HG02981 (cell line): ENCODE data around the gene SLC35F6.
"Not testable (repeated sequence)": the region's sequence is repeated elsewhere in the genome, so short reads cannot be mapped to it uniquely, and the experiment has no call there.

Experiments used
- ATAC-seq: cut with Tn5 transposase; IDR thresholded peaks from one replicate; pipeline ENCODE4 v1.9.1; 2021; ENCODE audit warnings: mild to moderate bottlenecking, moderate library complexity; ENCODE audit not compliant: unreplicated experiment

Gene SLC35F6

DNA sequence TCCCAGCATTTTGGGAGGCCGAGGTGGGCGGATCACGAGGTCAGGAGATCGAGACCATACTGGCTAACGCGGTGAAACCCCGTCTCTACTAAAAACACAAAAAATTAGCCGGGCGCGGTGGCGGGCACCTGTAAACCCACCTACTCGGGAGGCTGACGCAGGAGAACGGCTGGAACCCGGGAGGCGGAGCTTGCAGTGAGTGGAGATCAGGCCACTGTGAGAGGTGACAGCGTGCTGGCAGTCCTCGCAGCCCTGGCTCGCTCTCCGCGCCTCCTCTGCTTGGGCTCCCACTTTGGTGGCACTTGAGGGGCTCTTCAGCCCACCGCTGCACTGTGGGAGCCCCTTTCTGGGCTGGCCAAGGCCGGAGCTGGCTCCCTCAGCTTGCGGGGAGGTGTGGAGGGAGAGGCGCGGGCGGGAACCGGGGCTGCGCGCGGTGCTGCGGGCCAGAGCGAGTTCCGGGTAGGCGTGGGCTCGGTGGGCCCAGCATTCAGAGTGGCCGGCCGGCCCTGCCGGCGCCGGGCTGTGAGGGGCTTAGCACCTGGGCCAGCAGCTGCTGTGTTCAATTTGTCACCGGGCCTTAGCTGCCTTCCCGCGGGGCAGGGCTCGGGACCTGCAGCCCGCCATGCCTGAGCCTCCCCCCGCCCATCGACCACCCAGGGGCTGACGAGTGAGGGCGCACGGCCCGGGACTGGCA is 50.1 kb downstream of the SLC35F6 start:
- not testable (repeated sequence) for ATAC-seq

DNA sequence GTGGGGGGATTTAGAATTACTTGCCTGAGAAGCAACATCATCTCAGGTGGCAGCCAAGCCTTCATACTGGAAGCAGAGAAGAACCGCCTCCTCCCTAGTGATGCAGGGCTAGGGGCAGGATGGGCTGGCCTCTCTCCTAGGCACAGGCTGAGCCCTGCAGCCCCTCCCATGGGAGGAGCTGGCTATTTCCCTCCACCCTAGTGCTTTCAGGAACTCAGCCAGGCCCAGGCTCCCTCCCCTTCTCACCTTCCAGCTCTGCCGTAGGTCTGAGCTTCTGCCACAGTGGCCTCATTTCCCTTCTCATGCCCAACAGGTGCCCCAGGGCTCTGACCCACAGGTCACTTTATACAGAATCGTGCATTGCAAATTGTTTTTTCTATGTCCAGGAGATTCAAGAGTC is 52.8 kb downstream of the SLC35F6 start:
- no peak for ATAC-seq

DNA sequence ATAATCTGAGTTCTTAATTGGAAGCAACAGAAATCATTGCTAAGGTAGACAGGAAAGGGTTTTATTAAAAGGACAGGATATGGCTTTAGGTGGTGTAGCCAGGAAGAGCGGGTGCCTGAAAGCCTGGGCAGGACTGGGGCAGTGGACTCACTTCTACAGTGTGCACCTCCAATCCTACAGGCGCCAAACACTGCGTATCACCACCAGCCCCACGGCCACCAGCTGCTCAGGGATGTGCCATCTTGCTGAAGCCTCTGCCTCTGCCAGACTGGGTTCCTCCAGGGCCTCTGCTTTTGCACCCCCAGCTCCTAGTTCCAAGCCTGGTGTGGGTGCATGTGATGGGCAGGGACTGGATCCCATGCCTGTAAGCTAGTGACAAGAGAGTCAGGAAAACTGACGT is 54.2 kb downstream of the SLC35F6 start:
- no peak for ATAC-seq

DNA sequence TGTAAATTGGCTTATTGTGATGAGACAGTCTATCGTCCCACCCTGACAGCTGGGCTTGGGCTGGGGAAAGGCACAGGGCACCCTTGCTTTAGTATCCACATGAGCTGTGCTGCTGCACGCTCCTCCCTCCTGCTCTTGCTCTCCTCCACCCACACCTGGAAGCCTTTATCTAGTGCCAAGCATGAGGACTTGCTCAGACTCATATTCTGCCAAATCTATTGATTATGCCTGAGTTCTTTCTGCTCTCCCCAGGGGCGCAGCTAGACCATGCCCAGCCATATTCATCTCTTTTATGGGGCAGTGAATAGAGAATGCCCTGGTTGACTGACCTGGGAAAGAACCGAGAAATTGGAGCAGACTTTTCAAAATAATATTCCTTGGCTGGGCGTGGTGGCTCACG is 54.9 kb downstream of the SLC35F6 start:
- ATAC-seq, result no peak

DNA sequence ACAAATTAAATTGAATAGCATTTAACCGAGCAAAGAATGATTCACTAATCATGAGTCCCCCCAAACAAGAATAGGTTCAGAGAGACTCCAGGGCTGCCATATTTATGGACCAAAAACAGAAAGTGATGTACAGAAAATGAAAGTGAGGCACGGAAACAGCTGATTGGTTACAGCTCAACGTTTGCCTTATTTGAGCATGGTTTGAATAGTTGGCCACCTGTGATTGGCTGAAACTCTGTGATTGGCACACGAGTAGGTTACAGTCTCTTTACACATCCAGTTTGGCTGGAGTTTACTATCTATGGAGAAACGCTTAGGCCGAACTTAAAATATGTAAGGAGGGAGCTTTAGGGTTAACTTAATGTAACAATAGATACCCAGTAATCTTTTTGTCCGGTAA is 56.8 kb downstream of the SLC35F6 start:
- ATAC-seq, result no peak

DNA sequence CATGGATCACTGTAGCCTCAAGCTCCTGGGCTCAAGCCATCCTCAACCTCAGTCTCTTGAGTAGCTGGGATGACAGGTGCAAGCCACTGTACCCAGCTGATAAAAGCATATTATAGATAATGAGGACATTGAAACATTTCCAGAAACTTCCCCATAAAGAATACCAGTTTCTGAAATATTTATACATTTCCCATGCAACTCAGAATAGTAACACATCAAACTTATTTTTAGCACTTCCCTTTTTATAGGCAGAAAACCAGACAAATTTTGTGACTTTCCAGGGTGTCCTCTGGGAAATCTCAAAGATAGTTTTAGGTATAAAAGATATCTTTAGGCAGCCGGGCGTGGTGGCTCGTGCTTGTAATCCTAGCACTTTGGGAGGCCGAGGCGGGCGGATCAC is 58.8 kb downstream of the SLC35F6 start:
- ATAC-seq, result no peak
